Body of pancreas (tissue), 4 donors: ENCODE measurements around the gene AKT3.

Source experiments
- POLR2A ChIP-seq, 3 donors: fragments of 450-650 bp; IDR thresholded peaks; one replicate each; pipeline ENCODE4 v1.6.1; 2016; ENCODE audit warnings: antibody characterized with exemption in 3 of 3, mild to moderate bottlenecking in 2 of 3
- TF ChIP-seq, protein P1 (sequence below), 7 experiments: fragments of 450-650 bp in 4 of 7; fragments of 200-600 bp in 3 of 7; sonication (generic) in 3 of 7; IDR thresholded peaks; one replicate each; pipeline ENCODE4 v1.5.1; 2016 to 2019; ENCODE audit warnings: antibody characterized with exemption in 7 of 7

DNA sequence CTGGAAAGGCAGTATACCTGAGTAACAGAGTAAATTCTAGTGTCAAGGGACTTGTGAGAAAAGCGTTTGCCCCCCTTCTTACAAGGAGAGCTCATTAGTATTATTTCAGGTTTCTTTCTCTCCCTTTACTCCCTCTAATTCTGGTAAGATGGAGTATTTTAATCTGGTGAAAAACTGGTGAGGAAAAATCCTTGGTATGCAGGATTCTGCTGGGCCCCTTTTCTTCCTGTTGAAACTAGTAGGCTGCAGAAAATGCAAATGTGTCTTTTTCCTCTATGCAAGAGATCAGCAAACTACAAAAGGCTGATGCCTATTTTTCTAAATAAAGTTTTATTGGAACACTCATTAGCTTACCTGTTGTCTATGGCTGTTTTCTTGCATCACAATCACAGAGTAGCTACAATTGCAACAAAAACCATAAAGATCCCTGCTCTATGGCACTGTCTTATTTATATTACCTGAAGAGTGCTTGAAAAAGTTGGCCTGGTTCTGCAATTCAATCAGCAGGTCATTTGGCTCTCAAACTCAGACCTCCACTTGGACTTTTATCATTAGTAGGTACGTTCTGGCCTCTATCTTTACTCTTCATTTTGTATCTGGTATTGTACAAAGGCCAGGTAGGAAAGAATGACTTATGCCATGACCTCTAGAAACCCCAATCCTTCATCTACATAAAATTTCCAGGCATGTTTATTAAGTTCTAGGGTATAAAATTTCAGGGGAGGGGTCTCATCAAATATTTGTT lies 109.6 kb downstream of the AKT3 start:
- TF ChIP-seq, protein P1, sequence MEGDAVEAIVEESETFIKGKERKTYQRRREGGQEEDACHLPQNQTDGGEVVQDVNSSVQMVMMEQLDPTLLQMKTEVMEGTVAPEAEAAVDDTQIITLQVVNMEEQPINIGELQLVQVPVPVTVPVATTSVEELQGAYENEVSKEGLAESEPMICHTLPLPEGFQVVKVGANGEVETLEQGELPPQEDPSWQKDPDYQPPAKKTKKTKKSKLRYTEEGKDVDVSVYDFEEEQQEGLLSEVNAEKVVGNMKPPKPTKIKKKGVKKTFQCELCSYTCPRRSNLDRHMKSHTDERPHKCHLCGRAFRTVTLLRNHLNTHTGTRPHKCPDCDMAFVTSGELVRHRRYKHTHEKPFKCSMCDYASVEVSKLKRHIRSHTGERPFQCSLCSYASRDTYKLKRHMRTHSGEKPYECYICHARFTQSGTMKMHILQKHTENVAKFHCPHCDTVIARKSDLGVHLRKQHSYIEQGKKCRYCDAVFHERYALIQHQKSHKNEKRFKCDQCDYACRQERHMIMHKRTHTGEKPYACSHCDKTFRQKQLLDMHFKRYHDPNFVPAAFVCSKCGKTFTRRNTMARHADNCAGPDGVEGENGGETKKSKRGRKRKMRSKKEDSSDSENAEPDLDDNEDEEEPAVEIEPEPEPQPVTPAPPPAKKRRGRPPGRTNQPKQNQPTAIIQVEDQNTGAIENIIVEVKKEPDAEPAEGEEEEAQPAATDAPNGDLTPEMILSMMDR (IDR thresholded peaks at IDR 0.05): no peak
- no peak for TF ChIP-seq POLR2A (IDR thresholded peaks at IDR 0.05)
